Mesenchymal stem cell (in vitro differentiated cells and primary cell): ENCODE measurements around the gene NFIB.

Source experiments
- DNase-seq: peaks from one replicate; pipeline ENCODE4 v3.0.0-alpha.2; 2013
- H2AFZ ChIP-seq: one replicate; pipeline ENCODE4 v1.6.1; 2013; ENCODE audit warnings: low read depth, mild to moderate bottlenecking, control low read depth, inconsistent platforms, low read length, moderate library complexity
- H2AK5ac ChIP-seq: 2 replicates; pipeline ENCODE4 v1.6.1; 2013; ENCODE audit warnings: low read length, moderate library complexity, mild to moderate bottlenecking, inconsistent platforms; ENCODE audit not compliant: severe bottlenecking
- H2BK120ac ChIP-seq: one replicate; pipeline ENCODE4 v1.6.1; 2013; ENCODE audit warnings: low read depth, mild to moderate bottlenecking, inconsistent platforms, low read length, moderate library complexity
- H2BK12ac ChIP-seq, 2 experiments: one replicate each; pipeline ENCODE4 v1.6.1; 2013; ENCODE audit warnings: inconsistent platforms in 2 of 2, low read length in 2 of 2, mild to moderate bottlenecking in 2 of 2, moderate library complexity in 2 of 2, control low read depth in 1 of 2
- H2BK15ac ChIP-seq: one replicate; pipeline ENCODE4 v1.6.1; 2013; ENCODE audit warnings: mild to moderate bottlenecking, low read depth, inconsistent platforms; ENCODE audit not compliant: poor library complexity, severe bottlenecking
- H2BK5ac ChIP-seq: 2 replicates; pipeline ENCODE4 v1.6.1; 2013; ENCODE audit warnings: low read depth, mild to moderate bottlenecking, low read length, control low read depth, inconsistent platforms; ENCODE audit not compliant: poor library complexity, severe bottlenecking
- H3K14ac ChIP-seq, 2 experiments: one replicate each; pipeline ENCODE4 v1.6.1; 2013; ENCODE audit warnings: inconsistent platforms in 2 of 2, low read length in 2 of 2, control low read depth in 1 of 2, mild to moderate bottlenecking in 1 of 2, moderate library complexity in 1 of 2
- H3K18ac ChIP-seq, 2 experiments: one replicate each; pipeline ENCODE4 v1.6.1; 2013; ENCODE audit warnings: inconsistent platforms in 2 of 2, low read length in 2 of 2, control low read depth in 1 of 2, low read depth in 1 of 2, mild to moderate bottlenecking in 1 of 2
- H3K23ac ChIP-seq, 2 experiments: one replicate each; pipeline ENCODE4 v1.6.1; 2013; ENCODE audit warnings: inconsistent platforms in 2 of 2, low read length in 2 of 2, mild to moderate bottlenecking in 2 of 2, moderate library complexity in 2 of 2, control low read depth in 1 of 2
- H3K27ac ChIP-seq: 2 replicates; pipeline ENCODE4 v1.5.1; 2013; ENCODE audit warnings: mild to moderate bottlenecking, moderate library complexity, low read length, control low read depth, inconsistent platforms; ENCODE audit not compliant: poor library complexity, severe bottlenecking
- H3K27me3 ChIP-seq, 2 experiments: 2 replicates each; pipeline versions ENCODE4 v1.6.1 to v1.7.0; 2013; ENCODE audit warnings: low read length in 2 of 2, mild to moderate bottlenecking in 2 of 2, moderate library complexity in 2 of 2, control low read depth in 1 of 2, inconsistent platforms in 1 of 2; ENCODE audit not compliant: control insufficient read depth in 1 of 2, insufficient read depth in 1 of 2
- H3K36me3 ChIP-seq, 2 experiments: 2 replicates each; pipeline versions ENCODE4 v1.6.1 to v1.7.0; 2013; ENCODE audit warnings: low read length in 2 of 2, control low read depth in 1 of 2, inconsistent platforms in 1 of 2, low read depth in 1 of 2, mild to moderate bottlenecking in 1 of 2; ENCODE audit not compliant: insufficient read depth in 2 of 2, control insufficient read depth in 1 of 2
- H3K4ac ChIP-seq, 2 experiments: one replicate each; pipeline ENCODE4 v1.6.1; 2013; ENCODE audit warnings: inconsistent platforms in 2 of 2, low read length in 2 of 2, mild to moderate bottlenecking in 2 of 2, moderate library complexity in 2 of 2, control low read depth in 1 of 2, low read depth in 1 of 2
- H3K4me1 ChIP-seq: 2 replicates; pipeline ENCODE4 v1.6.1; 2013; ENCODE audit warnings: low read depth, low read length, control low read depth; ENCODE audit not compliant: control insufficient read depth, insufficient read depth
- H3K4me2 ChIP-seq: 2 replicates; pipeline ENCODE4 v1.6.1; 2013; ENCODE audit warnings: low read length, mild to moderate bottlenecking, inconsistent platforms; ENCODE audit not compliant: poor library complexity, severe bottlenecking
- H3K4me3 ChIP-seq, 2 experiments: 2 replicates each; pipeline versions ENCODE4 v1.5.1 to v1.7.0; 2013; ENCODE audit warnings: low read length in 2 of 2, mild to moderate bottlenecking in 2 of 2, control low read depth in 1 of 2, low read depth in 1 of 2; ENCODE audit not compliant: insufficient read depth in 1 of 2
- H3K79me1 ChIP-seq: replicated peaks from 2 replicates; pipeline ENCODE4 v1.6.1; 2013; ENCODE audit warnings: mild to moderate bottlenecking, control low read depth, low read length, inconsistent platforms; ENCODE audit not compliant: poor library complexity, severe bottlenecking
- H3K9ac ChIP-seq: 2 replicates; pipeline ENCODE4 v1.7.0; 2013; ENCODE audit warnings: mild to moderate bottlenecking, low read length, moderate library complexity
- H3K9me3 ChIP-seq: 2 replicates; pipeline ENCODE4 v1.7.0; 2013; ENCODE audit warnings: mild to moderate bottlenecking, low read length; ENCODE audit not compliant: control insufficient read depth
- H4K8ac ChIP-seq: one replicate; pipeline ENCODE4 v1.6.1; 2013; ENCODE audit warnings: inconsistent platforms, mild to moderate bottlenecking, low read length, moderate library complexity
- H4K91ac ChIP-seq: one replicate; pipeline ENCODE4 v1.6.1; 2013; ENCODE audit warnings: mild to moderate bottlenecking, low read length, inconsistent platforms
- WGBS: methylation state at CpG from one replicate; pipeline ENCODE4 v1.1.7; 2013; ENCODE audit warnings: mixed read lengths; 5-methylcytosine and 5-hydroxymethylcytosine counted together

NFIB gene

DNA sequence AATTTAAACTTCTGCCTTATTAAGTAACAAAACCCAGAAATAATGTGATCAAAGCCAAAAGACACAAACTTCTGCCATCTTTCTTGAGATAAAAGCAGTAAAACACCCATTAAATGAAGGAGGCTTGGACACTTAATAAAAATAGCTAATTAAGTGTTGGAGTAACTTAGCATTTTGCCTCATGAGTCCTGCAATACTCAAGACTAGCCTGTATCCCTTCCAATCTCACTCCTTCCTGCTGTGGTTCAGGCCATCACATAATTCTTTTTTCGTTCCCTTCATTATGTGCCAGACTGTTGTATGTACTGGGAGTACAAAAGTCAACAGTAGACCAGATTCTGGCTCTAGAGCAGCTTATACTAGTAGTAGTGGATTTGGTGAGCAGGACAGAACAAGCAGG, 250.2 kb downstream of the NFIB start:
- Histone ChIP-seq H2BK12ac (no peak overlapping the region), H3K9me3 (no peaks in the 10 kb centered on the region)

DNA sequence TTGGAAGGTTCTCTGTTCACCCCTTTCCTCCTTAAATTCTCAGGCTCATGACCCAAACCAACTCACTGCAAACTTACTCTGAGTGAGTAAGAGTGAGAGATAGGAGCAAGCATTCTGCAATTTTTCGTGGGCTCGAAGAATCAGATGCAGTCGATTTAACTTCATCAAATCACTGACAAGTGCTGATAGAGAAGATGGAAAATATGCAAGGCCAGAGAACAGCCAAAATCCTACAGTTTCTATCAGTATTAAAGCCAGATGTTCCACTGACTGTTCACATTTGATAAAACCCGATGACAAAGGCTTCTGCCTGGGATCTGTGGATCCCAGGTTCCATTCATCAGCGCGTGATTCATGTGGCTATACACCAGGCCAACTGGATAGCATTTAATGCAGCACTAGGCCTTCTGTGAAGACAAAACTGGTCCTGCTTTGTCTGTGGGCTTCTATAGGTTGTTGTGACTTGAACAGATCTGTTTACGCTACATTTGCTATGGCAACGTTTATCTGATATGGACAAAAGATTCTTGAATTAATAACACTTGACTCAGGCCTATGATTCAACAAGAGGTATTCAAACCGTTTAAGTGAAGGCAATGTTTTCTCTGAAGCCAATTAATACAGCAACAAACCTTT, 251.2 kb downstream of the NFIB start:
- Histone ChIP-seq H3K27ac (no peak overlapping the region), H3K9me3 (no peaks in the 10 kb centered on the region)
- WGBS = 94% methylated on average over 8 of the region's 9 CpGs

More for the DNA sequence above, 250.2 kb downstream of the NFIB start:
- no peak overlapping the region for H3K27ac ChIP-seq
- H2BK120ac ChIP-seq = no peak overlapping the region
- no peak overlapping the region for H3K9ac ChIP-seq
- no peak overlapping the region for H3K18ac ChIP-seq
- H4K8ac ChIP-seq = no peak overlapping the region
- no peak overlapping the region for H2AK5ac ChIP-seq
- H3K4me2 ChIP-seq = no peak overlapping the region
- H3K14ac ChIP-seq = no peak overlapping the region
- WGBS = 100% methylated on average over 1 of the region's 1 CpG
- H3K27me3 ChIP-seq = no peaks in the 10 kb centered on the region
- no peak overlapping the region for H3K4me3 ChIP-seq
- no peak overlapping the region for H4K91ac ChIP-seq
- no peak overlapping the region for H3K23ac ChIP-seq
- H2BK5ac ChIP-seq = no peak overlapping the region
- no peak overlapping the region for H3K4ac ChIP-seq
- H2BK15ac ChIP-seq = no peak overlapping the region
- no peak overlapping the region for H2AFZ ChIP-seq
- no peaks in the 10 kb centered on the region for H3K79me1 ChIP-seq
- no peaks in the 10 kb centered on the region for H3K4me1 ChIP-seq
- no peak for DNase-seq
- H3K36me3 ChIP-seq = no peaks in the 10 kb centered on the region

DNA sequence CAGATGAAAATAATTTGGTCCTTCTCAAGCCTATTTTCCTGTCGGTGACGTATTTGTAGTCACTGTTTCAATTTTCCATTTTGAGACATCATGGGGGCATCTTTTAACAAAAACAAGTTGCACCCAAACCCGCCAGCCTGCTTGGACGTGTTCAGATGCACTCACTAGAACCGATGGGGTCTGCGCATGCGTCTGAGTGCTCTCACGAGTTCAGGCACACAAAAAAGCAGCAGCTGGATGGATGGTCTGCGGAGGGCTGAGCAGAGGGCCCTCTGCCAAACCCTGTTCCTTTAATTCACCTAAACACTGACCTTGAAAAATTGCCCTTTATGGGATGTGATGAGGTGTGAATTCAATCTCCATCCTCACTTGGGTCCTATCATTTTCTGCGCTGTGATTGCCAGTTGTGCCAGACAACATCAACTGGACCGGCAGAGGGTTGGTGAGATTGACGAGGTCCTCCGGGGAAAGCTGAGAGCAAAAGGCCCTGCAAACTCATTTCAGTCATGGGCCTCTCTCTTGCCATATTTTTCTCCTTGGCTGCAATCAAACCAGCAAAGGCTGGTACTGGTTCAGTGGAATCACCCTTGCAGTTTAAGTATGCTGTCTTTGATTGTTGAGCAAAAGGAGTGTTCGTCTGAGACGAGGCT, 251.9 kb downstream of the NFIB start:
- H3K9ac ChIP-seq = peak overlapping the region; percentile 73
- no peak overlapping the region for H3K4me2 ChIP-seq
- H3K18ac ChIP-seq = no peak overlapping the region
- no peak overlapping the region for H2AK5ac ChIP-seq
- no peaks in the 10 kb centered on the region for H3K9me3 ChIP-seq
- H2BK15ac ChIP-seq = no peak overlapping the region
- H3K79me1 ChIP-seq = no peaks in the 10 kb centered on the region
- no peak overlapping the region for H3K23ac ChIP-seq
- no peak for DNase-seq
- H3K36me3 ChIP-seq = no peaks in the 10 kb centered on the region
- H2AFZ ChIP-seq = no peak overlapping the region
- H4K91ac ChIP-seq = no peak overlapping the region
- no peak overlapping the region for H3K4me3 ChIP-seq
- H3K27ac ChIP-seq = no peak overlapping the region
- H3K14ac ChIP-seq = no peak overlapping the region
- no peak overlapping the region for H2BK120ac ChIP-seq
- no peak overlapping the region for H2BK12ac ChIP-seq
- H3K4me1 ChIP-seq = no peaks in the 10 kb centered on the region
- no peak overlapping the region for H4K8ac ChIP-seq
- no peaks in the 10 kb centered on the region for H3K27me3 ChIP-seq
- no peak overlapping the region for H2BK5ac ChIP-seq
- WGBS = 98% methylated on average over 11 of the region's 15 CpGs
- no peak overlapping the region for H3K4ac ChIP-seq

More for the DNA sequence above, 251.2 kb downstream of the NFIB start:
- Histone ChIP-seq H2BK12ac (no peak overlapping the region), H3K18ac (no peak overlapping the region), H3K27me3 (no peaks in the 10 kb centered on the region), H2BK5ac (no peak overlapping the region), H3K4ac (no peak overlapping the region), H4K8ac (no peak overlapping the region), H3K14ac (no peak overlapping the region), H3K23ac (no peak overlapping the region), H2AK5ac (no peak overlapping the region), H3K4me1 (no peaks in the 10 kb centered on the region), H3K4me3 (no peak overlapping the region), H2BK120ac (no peak overlapping the region), H2AFZ (no peak overlapping the region), H3K36me3 (no peaks in the 10 kb centered on the region), H3K9ac (peak overlapping the region; percentile 73), H4K91ac (no peak overlapping the region), H3K79me1 (no peaks in the 10 kb centered on the region), H3K4me2 (no peak overlapping the region), H2BK15ac (no peak overlapping the region)
- DNase-seq = peak; percentile 68

DNA sequence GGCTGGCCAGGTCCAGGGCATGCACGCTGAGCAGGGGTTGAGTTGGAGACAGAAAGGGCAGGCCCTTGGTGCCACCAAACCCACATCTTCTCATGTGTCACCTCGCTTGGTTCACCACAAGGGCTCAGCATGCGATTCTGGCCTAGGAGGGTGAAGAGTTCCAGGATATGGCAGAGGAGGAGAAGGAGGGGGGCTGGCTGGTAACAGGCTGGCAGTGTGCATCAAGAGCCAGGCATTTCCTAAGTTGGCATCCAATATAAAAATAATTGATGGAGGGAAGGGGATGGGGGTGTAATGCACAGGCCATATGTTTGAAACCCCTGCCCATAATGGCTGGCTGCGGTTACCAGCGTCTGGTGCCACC, 255.6 kb downstream of the NFIB start:
- Histone ChIP-seq H3K4ac (no peak overlapping the region), H3K4me2 (no peak overlapping the region), H4K91ac (no peak overlapping the region), H2BK12ac (no peak overlapping the region), H2BK120ac (no peak overlapping the region), H3K27me3 (no peaks in the 10 kb centered on the region), H4K8ac (no peak overlapping the region), H3K79me1 (no peaks in the 10 kb centered on the region), H2BK5ac (no peak overlapping the region), H3K23ac (no peak overlapping the region), H3K9me3 (no peaks in the 10 kb centered on the region), H3K4me1 (no peaks in the 10 kb centered on the region), H2AK5ac (no peak overlapping the region), H2BK15ac (no peak overlapping the region), H3K27ac (no peak overlapping the region), H3K9ac (no peak overlapping the region), H3K18ac (no peak overlapping the region), H3K14ac (no peak overlapping the region), H3K36me3 (no peaks in the 10 kb centered on the region), H3K4me3 (no peak overlapping the region), H2AFZ (no peak overlapping the region)
- DNase-seq = no peak
- WGBS = 92% methylated on average over 5 of the region's 5 CpGs
